GM12878 (cell line): Measurements from ENCODE around the gene IFI6. TPM values are rescaled to one million over a fixed set of nuclear protein-coding genes. Genes with fewer than 3 reads are reported as not detected.
A peak's percentile ranks its signal among the peaks of the same experiment; 100 is the strongest.

Source experiments
- ATF7 ChIP-seq: fragments of 450-650 bp; IDR thresholded peaks from 2 replicates; pipeline ENCODE4 v1.6.1; 2016; ENCODE audit warnings: low read depth, mild to moderate bottlenecking
- BCLAF1 ChIP-seq: fragments of 450-650 bp; IDR thresholded peaks from 2 replicates; pipeline ENCODE4 v1.6.1; 2017; ENCODE audit warnings: antibody characterized with exemption, mild to moderate bottlenecking, moderate library complexity
- CEBPZ ChIP-seq: fragments of 150-350 bp; IDR thresholded peaks from 2 replicates; pipeline ENCODE4 v1.6.1; 2016; ENCODE audit warnings: low read depth, low read length
- CREM ChIP-seq: IDR thresholded peaks from 2 replicates; pipeline ENCODE4 v1.6.1; 2014; ENCODE audit warnings: antibody characterized with exemption, low read depth
- DPF2 ChIP-seq: fragments of 450-650 bp; IDR thresholded peaks from 2 replicates; pipeline ENCODE4 v1.6.1; 2017; ENCODE audit warnings: mild to moderate bottlenecking
- ESRRA ChIP-seq: IDR thresholded peaks from 2 replicates; pipeline ENCODE4 v1.6.1; 2012; ENCODE audit warnings: mild to moderate bottlenecking, low read length, improper control_type of control experiment
- HDGF ChIP-seq: fragments of 450-650 bp; IDR thresholded peaks from 2 replicates; pipeline ENCODE4 v1.6.1; 2016; ENCODE audit warnings: antibody characterized with exemption
- MAX ChIP-seq: IDR thresholded peaks from 2 replicates; pipeline ENCODE4 v1.6.1; 2012; ENCODE audit warnings: low read depth, low read length, improper control_type of control experiment
- MTA2 ChIP-seq: fragments of 450-650 bp; IDR thresholded peaks from 2 replicates; pipeline ENCODE4 v1.6.1; 2016; ENCODE audit warnings: low read depth, mild to moderate bottlenecking, moderate library complexity
- NFXL1 ChIP-seq: fragments of 450-650 bp; IDR thresholded peaks from 2 replicates; pipeline ENCODE4 v1.6.1; 2017; ENCODE audit warnings: antibody characterized with exemption, mild to moderate bottlenecking, borderline replicate concordance
- NFYA ChIP-seq: IDR thresholded peaks from 2 replicates; pipeline ENCODE4 v1.6.1; 2011; ENCODE audit warnings: low read depth, mild to moderate bottlenecking, low read length, improper control_type of control experiment, borderline replicate concordance
- POLR2AphosphoS5 ChIP-seq: IDR thresholded peaks from 2 replicates; pipeline ENCODE4 v1.6.1; 2011; ENCODE audit warnings: mild to moderate bottlenecking, low read length, inconsistent platforms
- POU2F2 ChIP-seq: IDR thresholded peaks from 3 replicates; pipeline ENCODE4 v1.6.1; 2011; ENCODE audit warnings: low read depth, mild to moderate bottlenecking, low read length, borderline replicate concordance
- RBBP5 ChIP-seq: fragments of 200-600 bp; sonication (generic); conservative IDR thresholded peaks from 2 replicates; pipeline ENCODE4 v1.6.1; 2016
- RELB ChIP-seq: fragments of 450-650 bp; IDR thresholded peaks from 2 replicates; pipeline ENCODE4 v1.6.1; 2017; ENCODE audit warnings: low read depth, mild to moderate bottlenecking, moderate library complexity
- SMC3 ChIP-seq: IDR thresholded peaks from 2 replicates; pipeline ENCODE4 v1.6.1; 2011; ENCODE audit warnings: low read length, improper control_type of control experiment, borderline replicate concordance
- SRF ChIP-seq, 2 experiments: IDR thresholded peaks; 2 replicates each; pipeline ENCODE4 v1.6.1; 2011; ENCODE audit warnings: low read depth in 2 of 2, low read length in 2 of 2, mild to moderate bottlenecking in 1 of 2, moderate library complexity in 1 of 2
- USF2 ChIP-seq: IDR thresholded peaks from 2 replicates; pipeline ENCODE4 v1.6.1; 2011; ENCODE audit warnings: low read depth, low read length, improper control_type of control experiment, borderline replicate concordance
- ZZZ3 ChIP-seq: IDR thresholded peaks from 2 replicates; pipeline ENCODE4 v1.6.1; 2011; ENCODE audit warnings: low read depth; ENCODE audit not compliant: control insufficient read depth, insufficient read length
- polyA plus RNA-seq, 11 experiments: library from polyadenylated mRNA; depleted of rRNA in 4 of 11; unstranded in 6 of 11; stranded (reverse) in 5 of 11; fragments of >200 nt; fragmentation: Nextera tagmentation in 4 of 11; fragmentation: Illumina TruSeq in 1 of 11; extraction: Ambion mirVana in 4 of 11; extraction: Trizol in 1 of 11; gene quantifications; 1 replicate in 1 of 11; 2 replicates in 10 of 11; pipeline versions ENCODE4 v1.2.1 to v1.2.3, GENCODE V29; 2011 to 2016; ENCODE audit warnings: inconsistent platforms in 2 of 11, missing spikeins in 2 of 11, low read depth in 1 of 11
- total RNA-seq, 4 experiments: library from RNA; depleted of rRNA in 3 of 4; stranded (reverse); fragments of >200 nt in 3 of 4; fragmentation: Illumina TruSeq in 1 of 4; extraction: Trizol in 1 of 4; gene quantifications; 2 replicates each; pipeline versions ENCODE4 v1.2.1 to v1.2.3, GENCODE V29; 2013 to 2021

The IFI6 gene
- total and polyA plus RNA-seq, 10 of the 15 experiments (the other 5 are each of a cell fraction or from before 2014, with no cell fraction given): 5.6 to 123 (median 69.0) TPM

- peak; percentile 35; the same call in 1 of the 2 replicates for TF ChIP-seq DPF2
- no peak for TF ChIP-seq CREM
- TF ChIP-seq ZZZ3: no peak
- no peak for TF ChIP-seq ESRRA
- no peak for TF ChIP-seq MAX
- TF ChIP-seq CEBPZ: no peak
- TF ChIP-seq POU2F2: no peak
- TF ChIP-seq SMC3: no peak
- no peak for TF ChIP-seq NFYA
- TF ChIP-seq SRF (IDR thresholded peaks at IDR 0.05; ENCODE audit: low read depth in 2 of 2, low read length in 2 of 2): no peak
- TF ChIP-seq MTA2: no peak
- TF ChIP-seq RELB: peak; percentile 67; the same call in 1 of the 2 replicates
- peak; percentile 57 for TF ChIP-seq ATF7
- no peak for TF ChIP-seq BCLAF1
- TF ChIP-seq HDGF: no peak
- TF ChIP-seq USF2: no peak
- no peak for TF ChIP-seq RBBP5
- TF ChIP-seq NFXL1: no peak
- no peak for TF ChIP-seq POLR2AphosphoS5
Observed at GRCh38 chr1:27689423-27690173, 17.6 kb upstream of the IFI6 start (continued).
